Hematopoietic multipotent progenitor cell (in vitro differentiated cells): ENCODE results near the gene AEBP1. TPM values are rescaled to one million over a fixed set of nuclear protein-coding genes. Genes with fewer than 3 reads are reported as not detected.

Source experiments
- DNase-seq, 3 donors: peaks; one replicate each; pipeline ENCODE4 v3.0.0-alpha.2; 2011 to 2015; ENCODE audit warnings: low read depth in 2 of 3, low spot score in 2 of 3
- total RNA-seq: library from RNA; depleted of rRNA; stranded (reverse); fragments of >200 nt; gene quantifications from one replicate; pipeline ENCODE4 v1.2.3, GENCODE V29; 2012

Gene AEBP1
- total RNA-seq, 1 donor, result 19.4 TPM

DNA sequence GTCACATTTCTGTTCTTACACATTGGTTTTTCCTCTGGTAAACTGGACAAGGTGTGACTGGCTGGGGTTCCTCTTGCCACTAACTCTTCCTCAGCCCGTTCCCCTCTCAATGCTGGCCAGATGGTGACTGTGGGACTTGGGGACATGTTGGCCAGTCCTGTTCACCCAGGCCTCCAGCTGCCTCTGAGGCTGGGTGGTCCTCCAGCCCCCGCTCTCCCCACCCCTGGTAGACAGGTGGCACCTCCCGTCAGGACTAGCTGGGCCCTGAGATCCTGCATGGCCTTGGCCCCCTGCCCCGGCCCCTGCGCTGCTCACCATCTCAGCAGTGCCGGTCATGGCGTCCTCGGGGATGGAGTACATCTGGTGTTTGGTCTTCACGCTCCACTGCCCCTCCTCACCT is 47.8 kb downstream of the AEBP1 start:
- DNase-seq, result no peak

DNA sequence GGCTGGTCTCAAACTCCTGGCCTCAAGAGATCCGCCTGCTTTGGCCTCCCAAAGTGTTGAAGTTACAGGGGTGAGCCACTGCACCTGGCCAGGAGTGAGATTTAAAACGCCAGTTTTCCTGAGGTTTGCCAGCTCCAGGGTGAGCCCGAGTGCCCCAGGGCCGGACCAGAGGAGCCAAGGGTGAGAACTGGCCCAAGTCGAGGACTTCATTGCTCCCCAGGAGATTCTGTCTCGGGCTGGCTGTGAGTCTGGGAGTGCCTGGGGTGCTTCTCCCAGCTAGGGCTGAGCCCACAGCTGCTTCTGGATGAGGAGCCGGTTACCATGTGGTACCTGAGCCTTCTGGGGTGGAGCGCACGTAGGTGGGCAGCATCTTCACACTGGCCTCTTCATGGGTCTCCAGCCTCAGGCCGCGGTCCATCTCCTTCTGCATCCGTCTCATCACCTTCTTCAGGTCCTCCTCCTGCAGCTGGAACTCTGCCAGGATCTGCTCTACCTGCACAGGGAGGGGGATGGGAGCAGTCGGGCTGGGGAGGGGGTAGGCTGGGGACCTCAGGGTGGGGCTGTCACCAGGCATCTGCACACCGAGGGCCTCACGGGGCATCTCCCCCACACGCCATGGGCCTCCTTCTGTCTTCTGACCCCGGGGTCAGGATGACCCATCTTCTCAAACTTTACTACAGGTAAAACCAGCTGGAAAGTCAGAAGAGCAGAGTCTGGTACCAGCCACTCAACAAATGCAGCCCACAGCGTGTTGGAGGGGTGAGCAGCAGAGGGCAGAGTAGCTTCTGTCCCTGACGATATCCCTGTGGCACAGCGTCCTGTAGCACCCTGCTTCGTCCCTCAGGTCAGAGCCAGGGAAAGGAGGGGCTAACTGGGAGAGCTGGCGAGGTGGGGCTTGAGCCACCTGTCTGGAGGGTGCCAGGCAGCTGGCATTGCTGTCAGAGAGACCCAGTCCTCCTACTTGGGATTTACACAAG is 49.1 kb downstream of the AEBP1 start:
- no peak for DNase-seq

DNA sequence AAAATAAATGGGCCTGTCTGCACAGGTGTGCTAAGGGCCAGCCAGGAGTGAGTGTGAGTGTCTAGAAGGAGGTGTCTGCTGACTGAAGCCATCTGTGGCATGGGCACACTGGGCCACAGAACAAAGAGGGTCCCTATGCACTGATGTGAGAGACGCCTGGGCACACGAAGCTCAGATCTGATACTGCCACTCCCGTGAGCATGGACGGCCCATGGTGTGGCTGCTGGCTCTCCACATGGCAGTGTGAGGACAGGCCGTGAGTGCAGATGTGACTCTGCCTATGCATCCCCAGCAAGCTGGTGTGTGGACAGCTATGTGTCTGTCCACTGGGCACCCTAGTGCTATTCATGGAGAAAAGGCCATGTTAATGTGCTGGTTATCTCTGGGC is 49.8 kb downstream of the AEBP1 start:
- no peak for DNase-seq

DNA sequence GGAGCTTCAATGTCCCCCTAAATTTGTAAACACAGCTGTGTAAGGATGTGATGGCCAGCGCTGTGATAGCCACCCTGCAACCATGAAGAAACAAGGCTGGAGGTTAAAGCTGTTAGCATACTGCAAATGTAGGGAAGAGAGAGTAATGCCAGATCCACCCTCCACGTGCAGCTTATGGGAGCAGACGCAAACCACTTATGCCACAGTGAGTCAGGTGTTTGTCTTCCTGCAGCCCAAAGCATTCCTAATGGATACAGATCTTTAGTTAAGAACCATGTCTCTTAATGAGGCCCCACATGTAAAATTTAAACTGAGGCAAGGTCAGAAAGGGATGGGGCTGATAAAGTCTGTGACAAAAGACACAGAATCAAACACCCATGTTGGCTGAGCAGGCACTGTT is 50.6 kb downstream of the AEBP1 start:
- no peak for DNase-seq

DNA sequence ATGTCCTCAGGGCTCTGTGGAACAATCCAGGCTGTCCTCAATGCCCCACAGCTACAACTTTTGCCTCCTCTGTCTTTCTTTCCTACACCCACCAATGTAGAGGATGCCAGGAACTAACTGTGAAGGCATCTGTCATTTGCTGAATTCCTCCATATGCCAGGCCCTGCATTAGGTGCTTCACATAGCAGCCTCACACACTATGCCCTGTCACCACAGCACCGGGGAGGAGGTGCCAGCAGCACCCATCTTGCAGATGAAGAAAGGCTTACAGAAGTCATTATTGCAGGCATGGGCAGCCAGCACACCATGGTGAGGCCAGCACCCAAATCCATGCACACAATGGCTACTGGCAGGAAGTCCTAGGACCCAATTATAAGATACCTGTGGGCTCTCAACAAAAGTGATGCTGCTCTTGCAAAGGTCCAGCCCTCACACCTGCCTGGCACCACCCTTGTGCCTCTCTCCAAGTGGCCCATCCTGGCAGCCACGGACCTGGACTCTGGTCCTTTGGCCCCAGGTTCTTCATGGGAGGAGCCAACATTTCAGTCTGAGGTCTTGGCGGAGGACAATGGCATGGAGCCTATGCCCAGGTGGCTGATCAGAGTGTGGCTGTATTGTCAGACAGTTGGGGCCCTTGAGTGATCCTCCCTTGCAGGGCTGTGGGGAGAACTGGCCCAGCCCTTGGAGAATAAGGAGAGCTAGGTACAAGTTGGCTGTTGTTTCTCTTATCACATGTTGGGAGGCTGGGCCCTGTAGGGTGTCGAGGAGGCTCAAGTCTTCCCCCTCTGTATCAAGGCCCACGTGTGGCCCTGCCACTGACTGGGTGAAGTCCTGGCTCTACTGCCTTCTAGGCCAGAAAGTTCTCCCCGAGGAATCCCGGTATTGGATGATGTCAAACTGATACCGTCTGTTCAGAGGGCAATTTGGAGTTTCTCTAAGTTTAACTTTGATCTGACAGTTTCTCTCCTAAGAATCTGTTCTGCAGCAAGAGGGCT is 51.3 kb downstream of the AEBP1 start:
- no peak for DNase-seq

DNA sequence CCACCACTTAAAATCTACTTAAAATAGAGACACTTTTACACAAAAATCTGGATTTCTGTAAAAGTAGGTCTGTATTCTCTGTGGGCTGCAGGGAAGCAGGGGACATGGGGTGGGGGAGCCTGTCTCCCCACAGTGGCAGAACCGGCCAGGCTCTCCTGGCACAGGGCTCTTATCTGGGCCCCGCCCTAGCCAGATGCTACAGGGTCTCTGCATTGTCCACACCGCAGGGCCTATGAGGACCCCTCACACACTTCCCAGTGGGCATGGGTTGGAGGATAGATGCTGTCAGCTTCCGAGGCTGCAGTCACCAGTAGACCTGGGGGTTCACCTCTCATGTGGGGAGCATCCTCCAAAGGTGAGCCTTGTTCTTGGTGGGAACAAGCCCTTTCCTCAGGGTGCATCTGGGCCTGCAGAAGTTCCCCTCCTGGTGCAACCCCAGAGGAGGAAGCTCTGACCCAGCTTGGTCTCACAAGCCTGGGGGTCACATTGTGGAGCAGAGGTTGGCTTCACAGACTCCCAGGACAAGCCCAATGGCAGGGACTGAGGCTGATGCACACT is 52.4 kb downstream of the AEBP1 start:
- no peak for DNase-seq

DNA sequence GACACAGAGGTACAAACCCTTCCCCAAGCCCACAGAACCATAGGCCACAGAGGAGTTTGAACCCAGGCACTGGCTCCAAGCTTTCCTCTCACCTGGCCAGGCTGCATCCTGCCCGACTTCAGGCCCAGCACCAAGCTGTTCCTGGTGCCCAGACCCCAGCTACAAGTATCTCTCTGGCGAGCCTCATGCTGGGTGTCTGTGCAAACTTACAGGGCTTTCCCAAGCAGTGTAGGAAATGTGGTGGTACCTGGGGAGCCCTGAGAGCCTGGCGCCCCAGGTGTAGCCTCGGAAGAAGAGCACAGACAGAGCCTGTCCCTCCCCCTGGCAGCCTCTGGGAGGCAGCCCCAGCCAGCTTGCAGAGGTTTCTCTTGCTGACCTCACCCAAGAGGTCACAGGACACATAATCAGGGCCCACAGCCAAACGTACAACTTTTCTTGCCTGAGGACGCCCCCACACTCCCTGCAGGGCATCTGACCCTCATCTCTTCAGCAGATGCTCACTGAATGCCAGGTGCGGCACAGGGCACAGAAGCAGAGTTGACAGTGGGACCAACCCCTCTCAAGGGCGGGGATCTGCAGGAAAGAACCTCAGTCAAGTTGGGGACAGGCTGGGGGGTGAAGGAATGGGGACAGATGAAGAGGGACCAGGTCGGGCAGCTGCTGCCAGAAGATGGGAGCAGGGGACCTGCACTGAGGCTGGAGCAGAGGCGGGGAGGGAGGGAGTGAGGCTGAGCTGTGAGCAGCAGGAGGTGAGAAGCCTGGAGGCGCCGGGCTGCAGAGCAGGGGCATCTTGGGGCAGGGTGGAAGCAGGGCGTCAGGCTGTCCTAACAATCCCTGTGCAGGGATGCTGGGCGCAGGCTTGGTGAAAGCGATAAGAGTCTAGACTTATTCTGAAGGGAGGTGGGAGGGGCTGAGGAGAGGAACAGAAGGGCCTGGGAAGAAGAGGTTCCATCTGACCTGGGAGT is 53.3 kb downstream of the AEBP1 start:
- DNase-seq, result no peak

DNA sequence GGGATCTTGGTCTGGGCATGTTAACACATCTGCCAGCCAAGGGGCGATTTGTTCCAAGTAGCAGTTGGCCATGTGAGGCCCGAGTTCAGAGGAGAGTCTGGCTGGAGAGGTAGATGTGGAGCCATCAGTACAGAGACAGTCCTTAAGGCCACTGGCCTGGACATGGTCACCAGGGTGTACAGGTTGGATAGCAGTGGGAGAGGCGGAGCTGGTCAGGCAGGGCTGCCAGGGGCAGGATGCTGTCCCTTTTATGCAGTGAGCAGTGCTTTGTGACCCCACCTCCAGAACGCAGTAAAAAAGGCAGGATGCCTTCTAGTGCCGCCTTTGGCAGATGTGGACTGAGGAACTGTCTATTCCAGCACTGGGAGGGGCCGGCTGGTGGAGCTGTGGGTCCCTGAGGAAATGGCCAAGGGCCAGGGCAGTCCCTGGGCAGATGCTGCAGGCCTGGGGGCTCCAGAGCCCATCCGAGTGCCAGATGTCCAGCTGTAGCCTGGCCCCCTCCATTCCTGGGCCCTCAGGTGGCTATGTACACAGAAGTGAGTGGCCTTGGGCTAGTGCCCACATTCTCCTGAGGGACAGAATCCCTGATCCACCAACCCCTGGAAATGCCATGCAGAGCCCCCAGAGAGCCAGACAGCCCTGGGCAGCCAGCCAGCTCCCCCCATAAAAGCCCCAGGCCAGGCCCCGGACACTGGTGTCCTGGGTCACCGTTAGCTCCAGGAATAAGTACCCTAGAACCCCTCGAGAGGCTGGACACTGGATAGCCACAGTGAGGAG is 54.1 kb downstream of the AEBP1 start:
- no peak for DNase-seq

DNA sequence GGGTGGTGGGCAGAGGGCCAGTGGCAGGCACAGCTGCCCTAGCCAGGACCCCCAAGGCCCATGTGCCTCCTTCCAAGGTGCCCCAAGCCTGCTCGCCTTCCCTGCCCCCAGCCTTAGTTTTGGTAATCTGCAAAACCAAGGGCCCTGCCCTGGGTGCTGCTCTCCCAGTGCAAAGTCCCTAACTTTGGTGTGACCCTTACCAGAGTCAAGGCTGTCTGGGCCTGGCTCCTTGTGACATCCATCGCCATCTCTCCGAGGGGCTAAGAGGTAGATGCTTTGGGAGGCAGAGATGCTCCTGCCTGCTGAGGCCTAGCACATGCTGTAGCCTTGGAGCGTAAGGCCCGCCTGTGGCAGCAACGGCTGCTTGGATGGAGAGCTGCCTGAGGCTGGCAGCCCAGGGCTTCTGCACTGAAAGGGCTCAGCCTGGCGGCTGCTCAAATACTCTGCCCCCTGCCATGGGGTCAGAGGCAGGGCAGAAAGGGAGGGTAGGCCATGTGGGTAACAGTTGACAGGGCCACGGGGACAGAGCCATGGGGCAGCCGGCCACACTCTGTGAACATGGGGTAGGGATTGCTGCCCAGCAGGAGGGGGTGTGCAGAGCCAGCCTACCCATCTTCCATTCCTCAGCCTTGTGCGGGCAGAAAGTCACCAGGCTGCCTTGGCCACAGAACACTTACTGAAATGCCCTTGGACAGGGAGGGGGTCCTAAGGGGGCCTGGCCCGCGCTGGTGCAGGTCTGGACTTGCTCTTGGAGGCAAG is 54.9 kb downstream of the AEBP1 start:
- DNase-seq, result no peak

DNA sequence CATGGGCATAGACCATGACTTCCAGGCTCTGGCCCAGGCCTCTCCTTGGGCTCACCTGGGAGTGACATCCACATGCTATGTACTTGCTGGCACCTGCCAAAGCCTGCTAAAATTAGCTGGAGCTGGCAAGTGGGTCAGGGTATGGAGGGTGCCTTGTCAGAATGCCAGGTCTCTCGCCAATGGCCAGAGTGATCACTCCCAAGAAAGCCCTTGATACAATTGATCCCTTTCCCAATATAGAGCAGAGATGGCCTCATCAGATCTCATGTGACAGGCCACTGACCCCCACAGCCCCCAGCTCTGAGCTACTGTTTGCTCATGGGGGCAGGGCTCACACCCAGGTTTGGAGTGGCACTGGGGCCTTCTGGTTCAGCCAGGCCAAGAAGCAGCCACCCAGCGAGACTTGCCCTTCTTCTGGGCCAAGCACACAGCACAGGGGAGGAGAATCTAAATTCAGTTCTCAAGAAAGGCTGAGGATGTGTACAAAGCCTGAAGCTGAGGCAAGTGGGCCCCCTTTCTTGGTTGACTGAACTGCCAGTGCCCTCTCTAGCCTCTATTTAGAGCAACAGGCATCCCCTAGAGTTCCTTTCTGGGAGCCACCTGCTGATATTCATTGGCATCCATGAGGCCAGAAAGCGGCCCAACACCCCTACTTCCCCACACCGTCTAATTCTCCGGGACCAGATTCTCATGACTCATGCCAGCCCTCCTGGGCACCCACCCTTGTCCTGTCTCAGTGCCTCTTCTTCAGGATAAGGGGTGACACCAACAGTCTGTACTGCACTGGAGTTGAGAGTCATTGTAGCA is 55.9 kb downstream of the AEBP1 start:
- DNase-seq, result no peak

DNA sequence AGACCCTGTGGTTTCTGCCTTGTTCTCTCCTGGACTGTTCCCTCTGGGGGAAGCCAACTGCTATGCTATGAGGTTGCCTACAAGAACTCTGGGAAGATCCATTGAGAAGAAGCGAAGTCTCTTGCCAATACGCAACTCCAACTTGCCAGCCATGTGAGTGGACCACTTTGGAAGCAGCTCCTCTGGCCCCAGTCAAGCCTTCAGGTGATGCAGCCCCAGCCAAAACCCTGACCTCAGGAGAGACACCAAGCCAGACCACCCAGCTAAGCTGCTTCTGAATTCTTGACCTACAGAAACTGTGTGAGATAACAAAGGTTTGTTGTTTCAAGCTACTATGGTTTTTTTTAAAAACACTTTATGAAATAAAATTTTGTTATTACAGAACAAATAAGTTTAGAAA is 57.2 kb downstream of the AEBP1 start:
- no peak for DNase-seq

DNA sequence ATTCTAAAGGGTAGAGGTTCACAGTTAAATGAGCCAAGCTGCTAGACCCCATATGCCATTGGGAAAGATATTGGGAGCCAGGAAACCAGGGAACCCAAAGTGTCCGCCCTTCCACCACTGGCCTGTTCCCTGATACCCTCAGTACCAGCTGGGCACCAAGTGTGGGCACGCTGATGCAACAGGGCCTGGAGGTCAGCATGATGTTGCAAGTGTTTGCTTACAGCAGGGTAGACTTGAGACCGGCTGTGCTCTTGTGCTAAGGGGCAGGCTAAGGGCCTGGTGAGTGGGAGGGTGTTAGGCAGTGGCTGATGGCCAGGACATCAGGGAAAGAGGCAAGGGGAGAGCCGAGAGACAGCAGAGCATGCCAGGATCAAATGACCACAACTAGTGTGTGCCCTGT is 58.0 kb downstream of the AEBP1 start:
- no peak for DNase-seq

DNA sequence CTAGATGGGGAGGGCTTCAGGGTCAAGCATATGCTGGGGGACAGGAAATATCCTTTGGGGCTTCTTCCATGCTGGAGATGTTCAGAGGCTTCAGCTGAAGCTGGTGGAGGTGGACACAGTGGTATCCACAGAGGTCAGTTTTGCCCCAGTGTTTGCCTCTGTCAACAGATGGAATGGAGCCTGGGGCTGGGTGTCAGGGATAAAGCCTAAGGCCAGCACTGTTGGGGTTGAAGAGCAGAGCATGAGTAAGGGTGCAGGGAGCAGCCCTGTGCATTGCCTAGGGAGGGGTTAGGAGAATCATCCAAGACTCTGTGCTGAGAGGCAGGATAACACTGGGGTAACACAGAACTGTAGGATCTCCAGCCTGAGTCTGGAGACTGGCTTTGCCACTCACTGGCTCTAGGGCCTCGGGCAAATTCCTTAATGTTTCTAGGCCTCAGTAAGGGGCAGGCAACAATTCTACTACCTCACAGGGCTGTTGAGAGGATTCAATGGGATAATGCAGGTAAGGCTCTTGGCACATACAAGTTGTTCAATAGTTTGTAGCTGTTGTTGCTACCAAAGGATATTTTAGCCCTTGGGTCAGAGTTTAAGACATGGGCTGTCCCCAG is 58.7 kb downstream of the AEBP1 start:
- no peak for DNase-seq

DNA sequence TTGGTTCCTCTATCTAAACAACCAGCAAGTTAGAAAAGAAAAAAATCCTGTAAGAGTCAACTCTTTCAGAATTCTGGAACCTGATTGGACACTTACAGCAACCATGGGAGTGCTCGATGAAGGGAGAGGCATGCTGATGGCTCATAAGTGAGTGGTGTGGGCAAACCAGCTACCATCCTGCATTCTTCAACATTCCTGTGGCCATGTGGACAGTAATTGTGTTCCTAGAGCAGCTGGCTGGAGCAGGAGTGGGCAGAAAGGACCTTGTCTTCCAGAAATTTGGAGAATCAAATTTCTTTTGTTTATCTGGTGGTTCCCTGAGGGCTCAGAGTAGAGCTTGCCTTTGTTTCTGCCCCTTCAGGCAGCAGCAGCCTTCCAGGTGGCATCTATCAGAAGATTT is 59.4 kb downstream of the AEBP1 start:
- DNase-seq, result no peak
